GM19328 (cell line): ENCODE measurements around the gene USF1.
A peak's percentile ranks its signal among the peaks of the same experiment; 100 is the strongest.
"Not testable (repeated sequence)": the region's sequence is repeated elsewhere in the genome, so short reads cannot be mapped to it uniquely, and the experiment has no call there.

Source experiments
- ATAC-seq: cut with Tn5 transposase; IDR thresholded peaks from one replicate; pipeline ENCODE4 v1.9.1; 2021; ENCODE audit warnings: mild to moderate bottlenecking, moderate library complexity; ENCODE audit not compliant: unreplicated experiment

The USF1 gene

DNA sequence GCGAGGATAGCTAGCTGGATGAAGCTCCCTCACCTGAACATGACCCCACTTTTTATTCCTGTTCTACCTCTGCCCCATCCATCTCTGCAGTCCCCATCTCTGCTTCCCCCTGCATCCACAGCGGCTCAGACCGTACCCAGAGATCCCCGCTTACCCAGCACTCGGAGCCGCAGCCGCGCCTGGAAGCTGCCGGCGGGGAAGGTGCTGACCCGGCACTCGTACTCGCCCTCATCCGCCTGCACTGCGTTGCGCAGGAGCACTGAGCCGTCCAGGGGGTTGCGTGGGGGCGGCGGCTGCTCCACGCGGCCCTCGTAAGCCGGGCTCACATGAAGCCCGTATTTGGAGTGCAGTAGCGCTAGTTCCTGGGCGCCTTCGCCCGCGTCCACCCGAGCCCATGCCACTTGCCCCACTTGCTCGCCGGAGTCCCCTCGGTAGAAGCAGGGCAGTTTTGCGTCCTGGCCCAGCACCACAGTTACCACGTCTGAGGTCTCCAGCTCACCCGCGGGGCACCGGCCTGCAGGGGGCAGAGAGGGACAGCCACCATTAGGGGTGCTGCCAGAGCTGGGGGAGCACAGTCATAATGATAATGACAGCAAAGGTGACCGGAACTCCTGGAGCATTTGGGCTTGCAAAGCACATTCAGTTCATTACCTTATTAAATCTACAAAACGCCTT lies 33.8 kb upstream of the USF1 start:
- no peak for ATAC-seq

DNA sequence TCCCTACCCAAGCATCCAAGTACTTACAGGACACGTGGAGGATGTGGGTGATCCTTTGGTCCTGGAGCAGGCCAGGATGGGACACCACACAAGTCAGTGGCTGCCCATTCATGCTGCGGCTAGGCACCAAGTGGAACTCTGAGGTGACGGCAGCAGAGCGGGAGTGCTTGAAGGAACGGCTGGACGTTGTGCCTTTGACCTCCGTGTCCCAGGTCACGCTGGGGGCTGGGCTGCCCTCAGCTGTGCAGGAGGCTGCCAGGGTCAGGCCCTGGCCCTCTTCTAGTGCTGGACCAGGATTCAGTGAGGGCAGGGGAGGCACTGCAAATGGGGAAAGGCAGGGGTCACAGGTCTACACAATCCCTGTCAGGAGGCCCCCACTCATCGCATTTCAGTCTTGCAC lies 31.6 kb upstream of the USF1 start:
- ATAC-seq: no peak

DNA sequence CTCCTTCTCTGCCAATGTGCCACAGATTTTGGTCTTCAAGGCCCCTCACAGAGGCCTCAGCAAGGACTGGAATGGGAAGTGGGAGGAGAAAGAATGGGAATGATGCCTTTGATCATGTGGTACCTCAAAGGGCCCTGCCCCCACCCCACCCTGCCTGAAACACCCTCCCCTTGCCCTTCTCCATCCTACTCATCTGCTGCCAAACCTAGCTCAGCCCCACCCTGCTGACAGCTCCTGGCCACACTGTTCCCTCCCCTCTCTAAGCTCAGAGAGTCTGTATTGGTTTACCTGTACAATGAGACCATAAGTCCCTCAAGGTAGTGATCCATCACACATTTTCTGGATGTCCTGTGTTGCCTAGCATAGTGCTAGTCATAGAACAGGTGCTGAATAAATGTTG lies 30.6 kb upstream of the USF1 start:
- no peak for ATAC-seq

DNA sequence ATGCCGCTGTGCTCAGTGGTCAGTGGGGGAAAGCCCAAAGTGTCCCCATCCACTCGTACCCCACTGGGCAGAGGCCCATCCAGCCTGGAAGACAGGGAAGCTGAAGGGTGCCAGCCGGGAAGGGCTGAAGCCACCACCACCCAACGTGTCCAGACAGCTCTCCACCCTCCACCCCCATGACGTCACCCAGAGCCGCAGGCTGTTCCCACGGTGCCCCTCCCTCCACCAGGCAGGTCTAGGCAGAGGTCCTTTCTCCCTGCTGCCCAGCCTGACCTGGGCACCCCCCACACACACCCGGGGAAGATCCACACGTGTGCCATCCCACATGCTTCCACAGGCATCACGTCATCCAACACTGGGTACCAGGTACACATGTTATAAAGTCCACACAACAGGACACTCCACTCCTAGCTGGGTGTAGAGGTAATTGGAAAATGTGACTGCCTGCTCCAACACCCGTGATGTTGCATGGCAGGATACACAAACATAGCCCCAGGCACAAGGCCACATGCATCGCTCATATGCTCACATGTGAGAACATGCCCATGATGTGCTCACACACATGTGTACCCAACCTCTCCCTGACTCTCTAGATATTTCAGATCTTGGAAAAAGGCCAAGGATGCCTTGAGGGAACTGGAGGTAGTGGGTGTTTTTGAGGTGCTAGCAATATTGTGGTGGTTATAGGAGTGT lies 29.0 kb upstream of the USF1 start:
- ATAC-seq: no peak

DNA sequence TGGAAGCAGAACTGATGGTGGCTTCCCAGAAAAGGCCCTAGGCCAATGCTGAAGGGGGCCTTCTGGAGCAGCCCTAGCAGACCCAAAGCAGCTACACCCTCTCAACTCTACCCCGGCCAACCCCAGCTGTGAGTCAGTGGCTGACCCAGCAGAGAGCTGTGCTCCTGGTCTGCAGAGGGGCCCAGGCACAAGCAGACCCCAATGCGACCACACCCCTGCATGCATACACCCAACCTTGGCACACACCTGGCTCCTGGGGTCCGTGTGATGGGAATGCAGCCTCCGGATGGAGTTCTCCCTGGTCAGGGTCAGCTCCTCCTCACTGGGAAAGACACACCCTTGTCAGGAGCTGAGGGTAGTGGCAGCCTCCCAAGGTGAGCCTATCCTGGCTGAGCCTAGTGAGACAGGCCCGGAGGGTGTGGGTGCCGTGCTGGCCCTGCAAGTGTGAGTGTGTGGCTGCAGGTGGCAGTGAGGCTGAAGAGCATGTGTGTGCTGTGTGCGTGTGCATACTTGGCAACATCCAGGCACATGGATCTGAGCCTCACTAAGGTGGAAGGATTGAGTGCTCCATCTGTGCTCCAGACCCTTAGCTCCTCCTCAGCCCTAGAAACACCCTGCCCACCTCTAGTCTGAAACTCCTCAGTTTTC lies 27.8 kb upstream of the USF1 start:
- no peak for ATAC-seq

DNA sequence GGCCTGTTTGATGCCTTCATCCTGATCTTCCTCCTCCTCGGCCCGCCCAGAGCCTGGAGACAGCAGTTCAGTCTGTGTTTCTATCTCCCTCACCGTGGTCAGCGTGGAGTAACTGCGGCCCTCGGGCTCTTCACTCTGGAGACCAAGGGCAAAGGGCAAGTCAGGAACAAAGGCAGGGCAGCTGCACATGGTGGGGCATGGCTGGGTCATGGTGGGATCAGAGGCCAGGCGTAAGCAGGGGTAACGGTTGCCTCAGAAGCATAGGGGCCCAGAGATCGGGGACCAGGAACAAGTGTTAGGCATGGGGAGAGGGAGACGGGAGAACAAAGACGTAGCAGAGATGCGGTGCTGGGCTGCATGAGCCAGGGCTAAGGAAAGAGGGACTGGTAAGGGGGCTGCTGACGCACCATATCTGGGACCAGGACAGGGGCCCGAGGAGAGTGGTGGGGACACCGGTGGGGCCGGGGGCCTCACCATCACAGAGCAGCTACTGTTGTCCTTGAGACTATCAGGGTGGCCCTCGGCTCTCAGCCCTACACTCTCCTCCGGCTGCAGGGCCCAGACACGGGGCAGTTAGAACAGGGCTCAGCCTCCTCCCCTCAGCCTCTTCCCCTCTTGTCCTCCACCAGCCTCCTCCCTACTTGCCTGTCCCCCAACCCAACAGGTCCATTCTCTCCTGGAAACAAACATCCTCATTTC lies 27.1 kb upstream of the USF1 start:
- no peak for ATAC-seq

DNA sequence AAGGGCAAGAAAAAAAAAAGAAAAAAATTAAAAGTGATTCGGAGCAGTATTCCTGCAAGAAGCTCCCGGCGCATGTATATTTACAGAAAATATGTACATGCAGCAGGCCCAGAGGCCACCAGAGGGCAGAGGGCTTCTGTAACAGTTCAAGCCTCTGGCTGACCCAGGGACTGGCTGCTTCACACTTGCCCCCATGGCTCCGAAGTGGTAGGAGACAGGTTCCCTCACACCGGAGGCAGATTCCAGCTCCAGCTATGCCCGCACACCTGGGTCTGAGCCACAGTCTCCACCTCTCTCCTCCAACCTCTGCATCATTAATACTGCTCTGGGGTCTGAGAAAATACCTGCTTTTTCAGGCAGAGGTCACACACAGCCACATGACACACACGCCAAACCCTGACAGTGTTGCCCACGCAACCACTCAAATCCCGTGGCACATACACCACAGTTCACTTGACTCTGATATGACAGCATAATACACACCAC lies 26.2 kb upstream of the USF1 start:
- no peak for ATAC-seq

DNA sequence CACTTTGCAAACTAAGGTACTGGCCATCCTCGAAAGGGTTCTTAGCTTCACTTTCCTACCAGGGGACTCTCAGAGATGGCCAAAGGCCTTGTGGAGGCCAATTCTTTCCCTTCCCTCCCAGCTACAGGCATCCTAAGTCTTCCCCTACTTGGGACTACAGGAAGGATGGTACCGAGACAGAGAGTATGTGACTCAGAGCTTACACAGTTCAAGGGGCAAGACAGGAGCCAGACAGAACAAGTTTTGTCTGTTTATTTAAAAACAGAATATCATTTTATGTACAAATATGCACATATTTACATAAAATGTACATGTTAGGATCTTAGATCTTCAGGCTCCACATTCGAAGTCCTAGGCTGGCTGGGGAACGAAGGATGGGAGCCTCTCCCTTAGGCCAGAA lies 25.0 kb upstream of the USF1 start:
- ATAC-seq: no peak

DNA sequence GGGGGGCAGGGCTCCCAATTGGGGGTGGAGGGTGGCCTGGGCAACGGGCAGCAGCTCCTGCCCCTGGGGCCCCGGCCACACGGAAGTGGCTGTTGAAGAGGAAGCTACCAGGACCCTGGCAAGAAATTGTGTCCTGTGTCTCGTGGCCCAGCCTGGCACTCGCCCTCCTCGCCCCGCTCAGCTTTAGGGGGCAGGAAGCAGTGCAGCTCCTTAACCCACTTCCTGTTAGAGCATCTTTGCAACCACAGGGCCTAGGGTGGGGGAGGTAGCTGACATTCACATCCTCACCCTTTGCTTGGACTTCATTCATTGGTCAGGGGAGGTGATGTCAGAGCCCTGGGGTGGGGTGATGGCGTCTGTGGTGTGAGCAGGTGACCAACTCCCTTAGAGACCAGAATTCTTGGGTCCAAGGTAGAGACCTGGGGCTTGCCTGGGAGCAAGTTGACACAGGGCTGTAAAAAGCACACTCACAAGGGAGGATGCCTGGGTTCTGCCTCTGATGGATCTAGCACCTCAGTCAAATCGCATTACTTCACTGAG lies 24.0 kb upstream of the USF1 start, which contains the start of gene ARHGAP30:
ARHGAP30 (minus strand) TSS at position 161 of the 540 bp plus-strand sequence. CDS start 267 bp downstream, outside the sequence.
- peak; percentile 85 for ATAC-seq

DNA sequence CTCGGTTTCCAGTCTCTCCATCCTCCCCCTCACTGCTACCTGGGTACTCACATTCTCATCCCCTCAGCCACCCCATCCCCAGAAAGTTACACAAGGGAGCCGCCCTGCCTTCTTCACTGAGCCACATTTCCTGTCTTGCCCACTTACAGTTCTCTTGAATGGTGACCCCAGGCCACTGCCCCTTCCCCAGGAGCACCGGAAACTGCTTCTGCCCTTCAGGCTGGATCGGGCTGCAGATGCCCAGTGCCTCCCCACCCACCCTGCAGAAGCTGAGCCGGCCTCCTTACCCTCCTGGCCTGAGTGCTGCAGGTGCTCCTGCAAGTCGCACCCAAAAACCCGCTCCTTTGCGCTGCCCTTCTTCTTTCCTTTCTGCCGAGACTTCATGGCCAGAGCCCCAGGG lies 23.5 kb upstream of the USF1 start:
- no peak for ATAC-seq

DNA sequence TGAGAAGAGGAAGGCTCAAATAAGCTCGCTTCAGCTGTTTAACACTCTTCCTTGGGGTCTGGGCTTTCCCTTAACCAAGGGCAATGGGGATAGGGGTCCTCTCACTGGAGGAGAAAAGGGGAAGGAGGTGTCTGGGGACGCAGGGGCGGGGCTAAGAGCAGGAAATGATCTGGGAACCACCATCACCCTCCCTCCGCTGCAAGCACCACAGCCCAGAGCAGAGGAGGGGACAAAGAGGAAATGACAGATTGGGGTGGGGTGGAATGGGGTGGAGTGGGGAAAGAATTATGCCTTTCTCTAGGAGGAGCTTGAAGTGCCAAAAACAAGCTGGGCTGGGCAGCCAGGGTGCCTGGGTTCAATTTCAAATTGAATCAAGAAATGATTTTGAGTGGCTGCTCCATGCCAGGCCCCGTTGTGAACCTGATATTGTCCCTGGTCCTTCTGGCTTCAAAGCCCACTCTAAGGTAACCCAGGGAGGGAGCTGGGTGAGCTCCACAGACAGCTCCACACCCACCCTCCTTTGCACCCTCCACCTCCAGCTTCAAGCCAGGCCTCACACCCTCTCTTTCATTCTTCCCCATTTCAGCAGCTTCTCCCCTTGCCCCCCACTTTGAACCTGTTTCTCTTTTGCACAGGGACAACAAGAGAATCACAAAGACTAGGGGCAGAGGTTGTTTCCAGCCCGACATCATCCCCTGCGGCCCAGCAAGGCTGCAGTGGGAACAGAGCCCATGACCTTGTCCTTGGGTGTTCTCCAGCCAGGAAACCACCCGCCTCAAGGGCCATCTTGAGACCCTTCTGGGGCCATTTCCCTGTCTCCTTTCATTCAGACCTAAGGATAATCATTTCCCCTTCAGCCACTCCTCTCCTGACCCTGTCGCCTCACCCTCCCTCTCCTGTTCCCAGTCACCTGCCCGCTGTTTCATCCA lies 22.8 kb upstream of the USF1 start:
- ATAC-seq: no peak

DNA sequence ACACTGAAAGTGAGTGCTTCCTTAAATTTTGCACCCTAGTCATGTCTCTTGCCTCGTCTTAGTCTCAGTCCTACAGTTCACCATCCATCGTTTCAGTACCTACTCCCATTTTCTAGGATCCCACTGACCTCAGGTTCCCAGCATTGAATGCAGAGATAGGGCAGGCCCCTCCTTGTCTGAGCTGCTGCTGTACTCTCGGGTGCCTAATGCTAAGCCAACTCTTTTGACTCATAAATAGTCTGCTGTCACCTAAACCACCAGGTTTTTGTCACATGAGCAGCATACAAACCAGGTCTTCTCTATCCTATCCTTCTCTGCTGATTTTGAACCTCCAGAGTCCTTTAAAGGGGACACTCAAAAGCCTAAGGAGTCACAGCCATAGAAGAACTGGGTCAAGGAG lies 20.9 kb upstream of the USF1 start:
- ATAC-seq: no peak

DNA sequence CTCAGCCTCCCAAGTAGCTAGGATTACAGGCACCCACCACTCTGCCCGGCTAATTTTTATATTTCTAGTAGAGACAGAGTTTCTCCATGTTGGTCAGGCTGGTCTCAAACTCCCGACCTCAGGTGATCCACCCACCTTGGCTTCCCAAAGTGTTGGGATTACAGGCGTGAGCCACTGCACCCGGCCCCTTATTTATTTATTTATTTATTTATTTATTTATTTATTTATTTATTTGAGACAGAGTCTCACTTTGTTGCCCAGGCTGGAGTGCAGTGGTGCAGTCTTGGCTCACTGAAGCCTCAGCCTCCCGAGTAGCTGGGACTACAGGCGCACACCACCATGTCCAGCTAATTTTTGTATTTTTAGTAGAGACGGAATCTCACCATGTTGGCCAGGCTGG lies 19.9 kb upstream of the USF1 start:
- ATAC-seq: not testable (repeated sequence)

DNA sequence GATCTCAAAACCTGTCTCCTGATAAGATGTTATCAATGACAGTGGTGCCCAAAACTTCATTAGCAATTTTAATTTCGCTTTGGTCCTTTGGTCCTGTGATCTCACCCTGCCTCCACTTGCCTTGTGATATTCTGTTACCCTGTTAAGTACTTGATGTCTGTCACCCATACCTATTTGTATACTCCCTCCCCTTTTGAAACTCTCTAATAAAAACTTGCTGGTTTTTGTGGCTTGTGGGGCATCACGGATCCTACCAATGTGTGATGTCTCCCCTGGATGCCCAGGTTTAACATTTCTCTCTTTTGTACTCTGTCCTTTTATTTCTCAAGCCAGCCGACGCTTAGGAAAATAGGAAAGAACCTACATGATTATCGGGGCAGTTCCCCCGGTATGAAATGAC lies 18.2 kb upstream of the USF1 start:
- not testable (repeated sequence) for ATAC-seq

DNA sequence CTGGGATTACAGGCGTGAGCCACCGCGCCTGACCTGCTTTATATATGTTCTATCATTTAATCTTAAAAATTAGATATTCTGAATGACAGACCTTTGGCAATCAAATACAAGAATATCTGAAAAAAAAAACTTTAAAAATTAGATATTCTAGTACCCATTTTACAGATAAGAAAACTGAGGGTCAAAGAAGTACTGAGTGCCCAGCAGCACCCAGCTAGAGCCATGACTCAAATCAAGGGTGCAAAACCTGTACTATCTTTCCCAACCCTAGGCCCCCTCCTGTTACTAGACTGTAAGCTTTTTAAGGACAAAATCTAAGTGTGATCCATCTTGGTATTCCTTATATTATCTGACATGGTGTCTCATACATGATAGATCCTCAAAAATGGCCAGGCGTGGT lies 15.6 kb upstream of the USF1 start:
- ATAC-seq: no peak

DNA sequence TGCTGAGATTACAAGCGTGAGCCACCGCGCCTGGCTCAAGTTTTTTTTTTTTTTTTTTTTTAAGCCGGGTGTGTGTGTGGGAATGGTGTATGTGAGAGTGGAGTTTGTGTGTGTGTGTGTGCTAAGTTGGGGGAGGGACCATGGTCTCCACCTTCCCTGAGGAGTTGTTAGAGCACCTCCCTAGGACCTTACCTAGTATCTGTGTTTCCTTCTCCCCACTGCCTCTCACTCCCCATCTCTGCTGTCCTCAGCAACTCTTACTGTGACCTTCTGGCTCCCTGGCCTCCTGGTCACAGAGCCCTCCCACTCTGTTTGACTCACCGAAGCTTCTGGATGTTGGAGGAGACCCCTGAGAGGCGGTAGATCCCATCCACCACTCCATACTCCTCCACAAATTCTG lies 13.5 kb upstream of the USF1 start:
- no peak for ATAC-seq

DNA sequence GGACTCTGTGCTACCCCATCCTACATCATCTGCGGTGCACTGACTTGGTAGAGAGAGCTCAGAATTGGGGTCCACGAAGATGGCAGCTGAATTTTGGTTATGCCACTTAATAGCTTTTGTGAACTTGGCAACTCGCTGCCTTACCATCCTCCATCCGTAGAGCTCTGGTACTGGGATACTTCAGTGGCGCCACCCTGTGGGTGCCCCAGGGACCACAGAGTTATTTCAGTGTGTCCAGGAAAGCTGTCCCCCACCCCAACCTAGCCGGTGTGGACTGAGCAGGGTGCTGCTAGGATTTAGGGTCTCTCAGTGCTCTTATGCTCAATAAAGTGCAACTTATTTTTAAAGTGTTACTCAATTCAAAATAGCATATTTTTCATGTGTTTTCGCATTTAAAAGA lies 9.0 kb upstream of the USF1 start:
- ATAC-seq: no peak

DNA sequence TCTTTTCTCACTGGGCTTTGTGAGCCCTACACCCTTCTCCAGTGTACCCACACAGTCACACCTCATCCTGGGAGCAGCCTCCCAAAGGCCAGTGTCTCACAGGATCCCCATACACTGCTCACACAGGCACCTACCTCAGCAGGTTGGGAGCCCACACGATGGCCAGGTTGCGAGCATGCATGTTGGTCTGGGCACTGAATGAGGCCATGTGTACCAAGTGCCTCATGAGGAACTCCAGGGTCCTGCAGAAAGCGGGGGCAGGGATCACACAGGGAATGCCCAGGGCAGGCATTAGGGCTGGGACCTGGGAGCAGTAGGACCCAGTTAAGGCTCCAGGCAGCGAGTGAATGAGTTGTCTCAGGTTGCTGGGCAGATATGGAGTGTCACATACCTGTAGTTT lies 8.5 kb upstream of the USF1 start:
- ATAC-seq: no peak

DNA sequence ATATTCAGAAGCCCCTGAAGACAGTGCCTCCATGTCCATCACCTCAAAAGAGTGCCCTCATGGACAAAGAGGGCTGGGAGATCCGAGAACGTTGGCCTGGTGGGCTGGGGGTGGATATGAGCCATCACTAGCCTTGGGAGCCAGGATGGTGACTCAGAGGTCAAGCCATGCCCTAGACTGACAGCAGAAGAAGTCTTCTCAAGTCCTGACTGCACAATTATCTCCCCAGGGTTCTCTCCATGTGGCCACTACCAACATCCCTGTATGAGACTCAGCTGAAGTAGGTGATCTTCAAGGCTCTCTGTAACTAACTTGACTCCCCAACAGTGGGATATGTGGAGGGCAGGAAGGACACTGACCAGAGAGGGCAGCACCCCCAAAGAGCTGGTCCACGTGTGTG lies 7.1 kb upstream of the USF1 start:
- no peak for ATAC-seq

DNA sequence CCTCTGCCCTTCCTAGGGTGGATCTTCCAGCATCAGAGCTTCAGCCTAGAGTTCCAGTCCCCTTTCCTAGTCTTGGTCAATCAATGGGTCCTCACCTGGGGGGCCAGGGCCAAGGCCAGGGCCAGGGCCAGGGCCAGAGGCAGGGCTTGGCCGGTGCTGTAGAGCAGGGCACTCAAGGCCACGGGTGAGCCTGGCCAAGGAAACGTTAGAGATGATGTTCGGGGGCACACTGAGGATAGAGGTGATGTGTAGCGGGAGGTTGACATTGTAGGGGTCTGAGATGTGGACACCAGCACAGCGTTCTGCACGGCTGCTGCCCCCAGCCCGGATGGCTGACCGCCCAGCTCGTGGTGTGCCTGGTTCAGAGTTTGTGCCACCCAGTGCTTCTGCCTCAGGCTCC lies 5.4 kb upstream of the USF1 start:
- no peak for ATAC-seq
